GM18868 (cell line): ENCODE data around the gene PLCB1.

ENCODE experiments used
- ATAC-seq: cut with Tn5 transposase; IDR thresholded peaks from one replicate; pipeline ENCODE4 v1.9.1; 2021; ENCODE audit warnings: mild to moderate bottlenecking, moderate library complexity; ENCODE audit not compliant: unreplicated experiment

The PLCB1 gene

DNA sequence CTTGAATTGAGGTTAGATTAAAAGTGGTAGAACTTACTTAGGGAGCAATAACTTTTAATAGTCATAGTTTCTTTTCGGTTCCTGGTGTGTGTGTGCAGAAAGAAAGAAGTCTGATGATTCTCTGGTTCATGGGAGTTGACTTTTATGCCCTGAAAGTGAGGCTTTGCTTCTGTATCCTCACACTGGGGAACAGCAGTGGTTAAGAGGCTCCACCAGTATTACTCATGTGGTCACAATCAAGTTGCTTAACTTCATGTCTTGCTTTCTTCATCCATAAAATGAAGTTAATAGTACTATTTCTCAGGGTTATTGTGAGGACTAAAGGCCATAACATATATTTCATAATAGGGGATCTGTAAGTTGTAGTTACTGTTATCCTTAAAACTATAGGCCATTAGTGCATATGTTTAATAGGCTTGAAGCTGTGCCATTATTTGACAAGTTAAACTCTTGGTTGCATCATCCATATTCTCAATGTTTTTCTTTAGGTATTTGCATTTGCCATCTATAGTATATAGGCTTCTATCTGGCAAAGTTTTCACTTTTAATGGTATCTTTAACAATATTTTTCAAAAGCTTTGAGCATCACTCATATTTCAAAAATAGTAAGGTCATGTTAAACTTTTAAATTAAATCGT is 262.4 kb downstream of the PLCB1 start:
- ATAC-seq, result peak; percentile 95

DNA sequence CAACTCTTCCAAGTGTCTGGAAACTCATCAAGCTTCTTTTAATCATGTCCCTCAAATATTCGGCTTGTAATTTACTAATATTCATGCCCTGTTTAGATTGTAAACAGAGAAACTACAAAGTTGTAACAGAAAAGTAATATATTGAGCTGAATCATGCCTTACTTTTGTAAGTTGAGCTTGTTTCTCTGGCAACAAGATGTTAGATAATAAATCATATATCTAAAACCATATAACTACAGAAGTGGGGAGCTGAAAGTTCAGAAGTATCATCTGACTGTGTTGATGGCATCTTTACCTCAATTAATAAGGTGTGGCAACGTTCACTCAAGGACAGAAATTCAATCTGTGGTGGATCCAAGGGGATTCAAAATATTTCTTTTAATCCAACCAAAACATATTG is 263.9 kb downstream of the PLCB1 start:
- no peak for ATAC-seq

DNA sequence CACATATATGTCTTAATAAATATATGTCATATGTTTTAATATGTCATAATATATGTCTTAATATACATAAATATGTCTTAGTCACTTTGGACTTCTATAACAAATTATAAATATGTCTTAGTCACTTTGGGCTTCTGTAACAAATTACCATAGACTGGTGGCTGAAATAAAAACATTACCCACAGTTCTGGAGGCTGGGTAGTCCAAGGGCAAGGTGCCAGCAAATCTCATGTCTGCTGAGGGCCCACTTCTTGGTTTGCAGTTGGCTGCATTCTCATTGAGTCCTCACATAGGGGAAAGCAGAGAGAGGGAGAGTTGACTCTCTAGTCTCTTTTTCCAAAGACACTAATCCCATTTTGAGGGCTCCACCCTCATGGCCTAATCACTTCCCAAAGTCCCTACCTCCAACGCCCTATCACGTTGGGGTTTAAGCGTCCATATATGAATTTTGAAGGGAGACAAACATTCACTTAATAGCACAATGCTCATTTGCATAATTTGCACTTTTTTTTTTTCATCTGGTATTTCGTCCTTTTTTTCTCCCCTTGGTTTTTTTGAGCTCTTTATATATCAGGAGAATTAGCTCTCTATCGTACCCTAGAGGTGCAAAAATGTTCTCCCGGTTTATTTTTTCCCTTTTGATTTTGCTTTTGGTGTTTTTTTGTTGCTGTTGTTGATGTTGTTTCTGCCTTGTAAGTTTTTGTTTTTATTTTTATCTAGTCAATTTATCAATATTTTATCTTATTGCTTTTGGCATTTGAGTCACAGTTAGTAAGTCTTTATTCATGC is 266.4 kb downstream of the PLCB1 start:
- no peak for ATAC-seq

DNA sequence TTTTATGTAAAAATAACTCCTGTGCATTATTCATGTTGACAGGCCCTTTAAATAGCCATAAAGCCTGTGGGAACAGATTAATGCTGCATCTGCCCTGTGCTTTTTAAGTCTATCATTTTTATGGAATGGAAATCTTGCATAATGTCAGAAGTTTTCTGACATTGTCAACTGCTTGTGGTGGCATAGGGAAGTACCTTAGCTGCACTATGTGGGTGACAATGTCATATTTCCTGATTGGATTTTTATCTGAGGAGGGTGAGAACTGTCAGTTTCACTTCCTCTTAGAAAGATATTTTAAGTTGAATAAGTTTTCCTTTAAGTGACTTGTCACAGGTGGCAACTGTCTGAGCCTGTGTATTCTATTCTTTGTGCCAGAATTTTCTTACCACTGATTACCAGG is 267.9 kb downstream of the PLCB1 start:
- peak; percentile 98 for ATAC-seq

DNA sequence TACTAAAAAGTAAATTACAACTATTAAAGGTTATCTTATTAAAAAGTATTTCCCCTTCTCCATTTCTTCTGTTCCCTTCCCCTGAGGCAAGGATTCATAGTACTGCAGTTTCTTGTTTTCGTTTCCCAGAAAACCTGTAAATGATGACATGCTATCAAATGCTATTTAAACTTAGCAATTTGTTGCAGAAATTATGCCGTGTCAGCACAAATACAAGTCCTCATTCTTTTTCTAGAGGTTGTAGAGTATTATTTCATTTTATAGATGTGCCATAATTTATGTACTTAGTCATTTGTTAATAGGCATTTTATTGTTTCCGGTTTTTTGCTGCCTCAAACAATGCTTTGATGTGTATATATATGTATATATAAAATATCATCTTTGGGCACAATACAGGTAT is 268.4 kb downstream of the PLCB1 start:
- no peak for ATAC-seq

DNA sequence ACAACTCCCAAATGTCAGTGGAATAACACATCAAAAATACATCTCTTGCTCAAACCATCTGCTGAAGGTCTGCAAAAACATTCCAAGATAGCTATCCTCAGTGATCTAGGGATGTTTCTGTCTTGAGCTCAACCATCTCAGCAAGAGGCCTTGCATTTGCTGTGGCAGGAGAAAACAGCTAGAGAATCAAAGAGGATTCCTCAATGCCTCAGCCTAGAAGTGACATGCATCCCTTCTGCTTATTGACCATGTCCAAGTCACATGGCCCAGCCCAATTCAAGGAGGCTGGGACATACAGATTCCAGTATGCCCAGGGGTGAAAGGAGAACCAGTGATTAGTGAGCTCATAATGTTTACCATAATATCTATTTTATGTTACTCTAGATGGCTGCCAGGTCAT is 269.5 kb downstream of the PLCB1 start:
- no peak for ATAC-seq

DNA sequence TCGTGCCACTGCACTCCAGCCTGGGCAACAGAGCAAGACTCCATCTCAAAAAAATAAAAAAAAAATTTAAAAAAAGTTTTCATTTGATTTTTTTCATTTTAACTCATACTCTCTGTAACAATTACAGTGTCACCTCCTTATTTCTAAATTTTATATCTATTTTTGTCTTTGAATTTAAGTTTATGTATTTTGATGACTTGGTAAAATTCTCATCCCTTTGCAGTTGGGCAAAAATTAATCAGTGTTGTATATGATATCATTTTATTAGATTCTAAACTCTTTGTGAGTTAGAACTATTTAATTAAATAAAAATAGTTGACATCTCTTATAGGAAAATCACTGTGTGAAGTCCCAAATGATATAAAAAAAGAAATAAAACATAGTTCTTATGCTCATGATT is 270.7 kb downstream of the PLCB1 start:
- ATAC-seq, result no peak

DNA sequence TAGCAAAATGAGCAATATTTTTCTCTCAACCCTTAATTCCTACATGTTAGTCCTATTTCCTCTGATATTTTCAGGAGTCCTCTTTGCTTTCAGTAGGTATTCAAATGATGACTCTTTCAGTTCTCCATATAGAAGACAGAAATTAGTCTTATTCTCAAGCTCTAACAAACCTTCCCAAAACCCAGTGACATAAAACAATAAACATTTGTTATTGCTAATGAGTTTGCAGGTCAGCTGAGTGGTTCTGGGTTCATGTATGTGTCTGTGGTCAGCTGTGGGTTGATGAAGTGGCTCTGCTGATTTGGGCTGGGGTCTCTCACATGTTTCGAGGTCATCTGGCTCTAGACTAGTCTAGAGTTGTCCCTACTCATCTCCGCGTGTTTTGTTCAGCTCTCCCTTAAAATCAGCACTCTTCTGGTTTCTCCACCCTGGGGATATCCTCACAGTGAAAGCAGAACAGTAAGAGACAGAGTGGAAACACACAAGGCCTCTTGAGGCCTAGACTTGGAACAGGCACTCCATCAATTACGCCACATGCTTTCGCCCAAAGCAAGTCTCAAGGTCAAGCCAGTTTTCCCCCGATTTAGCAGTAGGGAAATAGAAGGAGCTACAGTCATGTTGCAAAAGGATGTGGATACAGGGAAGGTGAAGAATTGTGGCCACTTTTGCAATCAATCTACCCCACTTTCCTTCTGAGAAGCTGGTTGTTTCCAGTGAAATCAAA is 273.0 kb downstream of the PLCB1 start:
- peak; percentile 36 for ATAC-seq

DNA sequence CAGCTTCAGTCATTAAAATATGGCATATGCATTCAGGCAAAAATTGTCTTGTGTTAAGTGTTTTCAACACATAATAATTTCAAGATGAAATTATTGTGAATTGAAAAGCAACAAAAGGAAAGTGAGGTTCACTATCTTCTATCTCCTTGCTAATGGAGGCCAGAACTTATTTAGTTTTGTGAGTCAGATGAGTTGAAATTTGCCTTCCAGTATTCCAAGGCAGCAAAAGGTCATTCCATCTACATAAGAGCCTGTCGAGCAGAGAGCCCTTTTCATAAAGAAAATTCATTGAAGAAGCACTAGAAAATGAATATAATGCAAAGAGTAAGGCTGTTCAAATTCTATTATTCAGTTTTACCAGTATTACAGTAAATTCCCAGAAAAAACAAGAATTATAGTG is 274.3 kb downstream of the PLCB1 start:
- ATAC-seq, result no peak

DNA sequence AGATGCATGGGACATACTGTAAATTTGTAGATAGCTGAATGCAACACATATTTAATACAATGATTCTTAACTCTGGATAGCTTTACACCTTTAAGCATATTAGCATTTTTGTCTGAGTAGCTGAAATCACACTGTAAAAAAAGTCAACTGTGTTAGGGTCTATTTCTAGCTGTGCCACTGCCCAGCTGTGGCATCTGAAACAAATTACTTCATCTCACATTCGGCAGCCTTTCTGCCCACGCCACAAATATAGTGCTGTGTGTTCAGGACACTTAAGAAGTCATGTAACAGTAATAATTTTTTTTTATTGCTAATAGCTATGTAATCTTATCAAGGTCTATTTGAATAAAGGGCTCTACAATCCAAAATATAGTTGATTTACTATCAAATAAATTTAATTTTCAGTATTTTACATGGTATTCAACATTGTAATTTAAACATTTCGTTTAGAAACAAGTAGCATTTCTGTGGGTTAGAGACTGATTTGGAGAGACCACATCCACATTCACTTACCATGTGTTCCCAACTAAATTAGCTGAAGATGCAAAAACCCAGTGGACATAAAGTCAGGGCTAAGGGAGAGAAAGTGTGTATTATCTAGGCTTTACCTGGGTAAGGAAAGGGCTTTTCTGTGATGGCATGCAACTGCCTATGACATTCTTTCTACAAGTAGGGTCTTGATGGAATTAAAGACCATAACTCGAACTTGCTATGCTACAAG is 276.7 kb downstream of the PLCB1 start:
- peak; percentile 54 for ATAC-seq

DNA sequence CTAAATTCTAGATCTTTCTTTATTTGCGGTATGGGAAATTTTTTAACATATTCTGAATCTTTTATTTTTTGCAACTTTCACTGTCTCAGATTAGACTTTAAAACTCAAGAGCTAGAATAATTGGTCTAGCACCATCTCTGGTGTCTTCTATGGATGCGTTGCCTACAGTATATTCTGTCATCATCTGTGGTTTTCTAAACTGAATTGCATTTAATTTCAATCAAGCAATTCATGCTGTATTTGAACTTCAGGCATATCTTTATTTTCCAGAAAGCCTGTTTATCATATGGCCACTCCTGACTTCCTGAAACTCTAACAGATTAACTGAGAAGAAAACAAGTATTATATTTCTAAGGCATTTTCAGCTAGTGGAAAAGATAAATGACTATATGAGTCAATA is 281.6 kb downstream of the PLCB1 start:
- no peak for ATAC-seq

DNA sequence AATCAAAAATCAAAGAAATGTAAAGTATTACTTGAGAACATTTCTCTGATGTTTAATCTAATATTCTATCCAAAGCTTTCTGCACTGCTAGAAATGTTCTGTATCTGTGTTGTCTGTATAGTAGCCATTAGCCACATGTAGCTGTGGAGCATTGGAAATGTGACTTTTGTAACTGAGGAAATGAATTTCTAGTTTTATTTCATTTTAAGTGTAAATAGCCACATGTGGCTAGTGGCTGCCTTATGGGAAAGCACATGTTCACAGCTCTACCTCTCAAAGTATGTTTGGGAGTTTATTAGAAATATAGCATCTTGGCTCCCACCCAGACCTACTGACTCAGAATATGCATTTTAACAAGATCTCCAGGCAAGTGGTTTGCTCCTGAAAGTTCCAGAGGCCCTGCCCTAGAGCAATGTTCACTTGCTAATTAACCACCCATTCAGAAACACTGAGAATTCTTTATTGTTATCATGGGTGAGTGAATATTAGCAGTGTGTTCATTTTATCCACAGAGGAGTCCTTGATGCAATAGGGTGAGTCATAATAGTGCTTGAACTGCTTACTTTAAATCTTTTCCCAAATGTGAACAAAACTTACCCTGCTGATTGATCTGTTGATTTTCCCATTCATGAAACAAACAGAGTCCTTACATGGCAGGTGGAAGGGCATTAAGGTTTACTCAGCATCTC is 282.7 kb downstream of the PLCB1 start:
- peak; percentile 75 for ATAC-seq

DNA sequence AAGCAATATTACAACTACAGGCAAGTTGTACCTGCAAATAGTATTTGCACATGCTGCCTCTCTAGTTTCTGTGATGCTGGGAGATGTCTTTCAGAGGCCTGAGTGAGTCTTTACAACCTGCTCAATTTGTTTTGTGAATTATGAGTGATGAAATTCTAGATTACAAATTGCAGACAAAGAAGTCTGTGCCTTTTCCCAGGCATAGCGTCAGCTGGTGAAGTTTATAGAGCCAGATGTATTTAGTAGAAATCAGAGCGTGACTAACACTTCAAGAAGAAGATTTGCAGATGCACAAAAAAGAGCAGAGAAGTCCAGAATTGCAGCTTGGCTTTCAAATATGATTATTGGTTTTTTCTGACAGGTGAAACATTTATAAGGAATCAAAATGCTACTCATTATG is 289.9 kb downstream of the PLCB1 start:
- no peak for ATAC-seq

DNA sequence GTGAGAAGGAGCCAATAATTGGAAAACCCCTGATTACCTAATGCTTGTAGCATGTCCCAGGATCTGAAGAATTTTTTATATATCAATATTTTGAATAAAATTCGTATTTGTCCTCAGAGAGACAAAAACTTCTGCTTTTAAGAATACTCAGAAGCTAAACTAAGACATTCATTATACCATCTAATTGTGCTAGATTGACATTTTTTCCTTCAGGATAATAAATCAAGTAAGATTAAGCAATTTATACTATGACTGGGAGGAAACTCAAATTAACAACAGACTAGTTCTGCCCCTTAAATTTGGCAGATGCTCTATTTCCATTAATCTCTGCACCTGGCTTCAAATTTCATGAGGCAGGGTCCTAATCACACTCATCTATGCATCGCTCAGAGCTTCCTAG is 291.4 kb downstream of the PLCB1 start:
- no peak for ATAC-seq

DNA sequence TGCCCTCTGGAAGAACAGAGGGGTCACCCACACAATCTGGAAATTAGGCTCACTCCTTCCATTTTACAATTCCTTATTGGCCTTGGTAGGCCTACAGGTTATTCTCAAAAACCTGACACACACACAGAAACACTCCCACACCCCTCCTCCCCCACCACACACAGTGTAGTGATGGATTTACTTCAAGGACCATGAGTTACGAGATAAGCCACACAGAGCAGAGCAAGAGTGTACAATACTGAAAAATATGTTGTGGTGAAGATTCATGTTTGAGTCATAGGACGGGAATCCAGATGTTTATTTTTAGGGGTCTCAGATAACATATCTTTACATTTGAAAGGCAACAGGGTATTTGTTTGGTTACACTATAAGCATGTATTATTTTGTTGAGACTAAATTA is 291.9 kb downstream of the PLCB1 start:
- no peak for ATAC-seq

DNA sequence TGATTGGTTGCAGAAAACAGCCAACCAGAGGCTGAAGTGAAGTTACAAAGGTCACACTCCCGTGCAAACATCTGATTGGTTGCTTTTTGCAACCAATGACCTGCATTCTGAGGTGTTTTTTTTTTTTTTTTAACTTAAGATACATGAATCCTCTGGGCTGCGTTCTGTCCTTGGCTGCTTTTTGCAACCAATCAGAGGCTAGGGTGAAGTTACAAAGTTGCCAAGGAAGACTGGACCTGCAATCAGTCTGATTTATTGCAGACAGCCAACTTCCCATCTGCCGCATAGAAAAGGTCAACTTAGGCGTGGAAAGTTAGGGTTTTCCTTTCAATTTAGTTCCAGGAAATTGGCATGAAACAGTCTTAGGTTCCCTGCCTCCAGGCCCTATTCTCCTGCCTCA is 292.9 kb downstream of the PLCB1 start:
- ATAC-seq, result no peak

DNA sequence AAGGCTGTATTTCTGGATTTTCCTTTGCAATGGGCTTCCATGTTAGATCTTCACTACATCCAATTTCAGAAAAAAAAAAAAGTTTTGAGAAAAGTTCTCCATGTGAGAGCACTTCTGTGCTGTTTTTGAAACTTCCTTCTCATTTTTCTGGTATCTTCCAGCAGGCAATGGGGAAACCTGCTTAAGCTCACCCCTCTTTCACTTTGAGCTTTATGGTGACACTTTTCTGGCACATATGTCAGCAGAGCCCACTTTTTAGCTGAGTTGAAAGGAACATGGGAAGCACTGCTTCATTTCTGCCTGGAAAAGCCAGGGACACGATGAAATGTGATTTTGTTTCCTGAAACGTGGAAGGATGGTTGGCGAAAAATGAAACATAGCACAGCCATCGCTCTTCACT is 293.7 kb downstream of the PLCB1 start:
- no peak for ATAC-seq

DNA sequence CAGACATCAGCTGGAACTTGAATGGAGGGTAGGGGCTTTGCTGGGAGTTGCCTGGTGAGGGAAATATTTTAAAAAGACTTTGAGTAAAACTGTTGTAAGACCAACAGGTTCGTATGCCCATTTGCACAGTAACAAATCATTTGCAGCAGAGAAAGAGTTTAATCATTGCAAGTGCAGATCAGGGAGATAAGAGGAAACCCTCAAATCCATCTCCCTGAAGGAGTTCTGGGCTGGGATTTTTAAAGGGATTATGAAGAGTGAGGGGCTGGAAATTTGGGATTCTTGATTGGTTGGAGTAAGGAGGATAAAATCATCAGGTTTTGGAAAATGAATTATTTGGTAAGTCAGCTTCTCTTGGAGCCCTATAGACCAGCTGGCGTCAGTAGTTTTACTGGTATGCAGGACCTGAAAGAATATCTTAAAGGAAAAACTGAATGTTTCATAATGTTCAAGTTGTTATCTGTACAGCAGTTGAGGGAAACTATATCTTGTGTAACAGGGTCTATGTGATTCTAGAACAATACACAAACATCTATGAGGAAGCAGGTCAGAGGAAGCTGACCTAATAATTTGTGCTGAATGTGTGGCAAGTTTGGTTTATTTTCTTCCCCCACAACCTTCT is 295.5 kb downstream of the PLCB1 start:
- no peak for ATAC-seq

DNA sequence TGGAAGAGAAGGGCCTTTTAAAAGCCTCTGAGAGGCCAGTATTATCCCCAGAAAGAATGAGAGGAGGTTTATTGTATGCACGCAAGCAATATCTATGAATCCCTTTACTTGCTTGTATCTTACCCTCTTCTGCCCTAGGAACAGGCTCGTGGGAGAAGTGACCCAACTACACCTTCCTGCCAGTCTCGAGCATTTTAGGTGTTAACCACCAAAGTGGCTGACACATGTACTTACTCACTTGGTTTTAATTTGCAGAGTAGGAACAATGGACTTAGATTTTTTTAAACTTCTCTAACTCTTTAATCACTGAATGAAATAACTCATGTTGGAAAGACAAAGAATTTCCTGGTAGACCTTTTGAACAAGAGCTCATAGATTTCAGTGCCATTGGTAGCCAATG is 296.9 kb downstream of the PLCB1 start:
- no peak for ATAC-seq
